CD14-positive monocyte (primary cell): ENCODE data around the gene GP9. TPM values are rescaled to one million over a fixed set of nuclear protein-coding genes. Genes with fewer than 3 reads are reported as not detected.

Experiments
- DNase-seq, 3 donors: peaks; one replicate each; pipeline ENCODE4 v3.0.0-alpha.2; 2011 to 2022
- H2AFZ ChIP-seq: 2 replicates; pipeline ENCODE4 v1.6.0; 2012; ENCODE audit warnings: mild to moderate bottlenecking, low read depth, low read length, inconsistent platforms; ENCODE audit not compliant: insufficient read depth, poor library complexity, severe bottlenecking
- H3K27ac ChIP-seq, 2 donors: 1 replicate in 1 of 2; 2 replicates in 1 of 2; pipeline ENCODE4 v1.5.1; 2012 to 2013; ENCODE audit warnings: low read length in 2 of 2, control low read depth in 1 of 2, inconsistent platforms in 1 of 2, low read depth in 1 of 2, mild to moderate bottlenecking in 1 of 2
- H3K27me3 ChIP-seq, 2 donors: one replicate each; pipeline versions ENCODE4 v1.6.0 to v1.6.1; 2011 to 2013; ENCODE audit warnings: low read length in 2 of 2; ENCODE audit not compliant: control insufficient read depth in 2 of 2, insufficient read depth in 2 of 2
- H3K36me3 ChIP-seq, 2 donors: replicated peaks in 1 of 2; 1 replicate in 1 of 2; 2 replicates in 1 of 2; pipeline versions ENCODE4 v1.5.1 to v1.6.1; 2012 to 2013; ENCODE audit warnings: low read length in 2 of 2, control low read depth in 1 of 2, inconsistent platforms in 1 of 2, mild to moderate bottlenecking in 1 of 2; ENCODE audit not compliant: insufficient read depth in 2 of 2, control insufficient read depth in 1 of 2
- H3K4me1 ChIP-seq, 2 donors: 1 replicate in 1 of 2; 2 replicates in 1 of 2; pipeline versions ENCODE4 v1.5.1 to v1.6.1; 2012 to 2013; ENCODE audit warnings: low read length in 2 of 2, control low read depth in 1 of 2, inconsistent platforms in 1 of 2, mild to moderate bottlenecking in 1 of 2, moderate library complexity in 1 of 2; ENCODE audit not compliant: insufficient read depth in 2 of 2, control insufficient read depth in 1 of 2
- H3K4me2 ChIP-seq: replicated peaks from 2 replicates; pipeline ENCODE3; 2012; ENCODE audit warnings: low read length, moderate library complexity, mild to moderate bottlenecking; ENCODE audit not compliant: poor library complexity, severe bottlenecking; ENCODE audit errors: extremely low read depth
- H3K4me3 ChIP-seq, 3 experiments: fragments of 200-600 bp in 1 of 3; sonication (generic) in 1 of 3; replicated peaks in 1 of 3; 1 replicate in 2 of 3; 2 replicates in 1 of 3; pipeline ENCODE4 v1.5.1; 2011 to 2013; ENCODE audit warnings: low read length in 3 of 3, mild to moderate bottlenecking in 3 of 3, control low read depth in 2 of 3, low read depth in 2 of 3, inconsistent platforms in 1 of 3, moderate library complexity in 1 of 3
- H3K79me2 ChIP-seq: 2 replicates; pipeline ENCODE4 v1.6.0; 2012; ENCODE audit warnings: mild to moderate bottlenecking, control low read depth, inconsistent platforms, low read length, moderate library complexity; ENCODE audit not compliant: insufficient read depth
- H3K9ac ChIP-seq: 2 replicates; pipeline ENCODE4 v1.6.0; 2017; ENCODE audit warnings: low read length, mild to moderate bottlenecking; ENCODE audit not compliant: insufficient read depth, poor library complexity, severe bottlenecking
- H3K9me3 ChIP-seq, 2 donors: replicated peaks in 1 of 2; 1 replicate in 1 of 2; 2 replicates in 1 of 2; pipeline versions ENCODE4 v1.5.1 to v1.6.1; 2012 to 2013; ENCODE audit warnings: low read length in 2 of 2, control low read depth in 1 of 2; ENCODE audit not compliant: control insufficient read depth in 1 of 2, insufficient read depth in 1 of 2
- H4K20me1 ChIP-seq: 2 replicates; pipeline ENCODE4 v1.6.0; 2012; ENCODE audit warnings: mild to moderate bottlenecking, low read length, control low read depth, moderate library complexity; ENCODE audit not compliant: insufficient read depth
- H3K27ac Mint-ChIP-seq, 7 donors: one replicate each; pipeline ENCODE4 v1.8.0; 2020; ENCODE audit warnings: mild to moderate bottlenecking in 7 of 7, mixed read lengths in 7 of 7, moderate library complexity in 6 of 7, inconsistent platforms in 2 of 7
- H3K27me3 Mint-ChIP-seq, 3 donors: one replicate each; pipeline ENCODE4 v1.8.0; 2021 to 2022; ENCODE audit warnings: low read depth in 3 of 3, mild to moderate bottlenecking in 3 of 3, mixed read lengths in 3 of 3, moderate library complexity in 3 of 3, inconsistent platforms in 1 of 3
- H3K36me3 Mint-ChIP-seq, 2 donors: one replicate each; pipeline ENCODE4 v1.8.0; 2020; ENCODE audit warnings: mixed read lengths in 2 of 2, inconsistent platforms in 1 of 2, mild to moderate bottlenecking in 1 of 2
- H3K4me1 Mint-ChIP-seq: one replicate; pipeline ENCODE4 v1.8.0; 2020; ENCODE audit warnings: mild to moderate bottlenecking, mixed read lengths
- H3K4me3 Mint-ChIP-seq, 2 donors: one replicate each; pipeline ENCODE4 v1.8.0; 2020; ENCODE audit warnings: mild to moderate bottlenecking in 2 of 2, mixed read lengths in 2 of 2, moderate library complexity in 1 of 2
- H3K9me3 Mint-ChIP-seq, 7 donors: one replicate each; pipeline ENCODE4 v1.8.0; 2020 to 2022; ENCODE audit warnings: mixed read lengths in 7 of 7, mild to moderate bottlenecking in 6 of 7, moderate library complexity in 6 of 7, inconsistent platforms in 2 of 7
- WGBS: methylation state at CpG from one replicate; pipeline ENCODE4 v1.1.5; 2013; ENCODE audit warnings: missing lambda C conversion rate; ENCODE audit not compliant: insufficient coverage; 5-methylcytosine and 5-hydroxymethylcytosine counted together
- intact Hi-C, 2 donors: fragments of 100-400 bp; cut with micrococcal nuclease; formaldehyde crosslinking; loops; one replicate each; pipeline versions ENCODE4 v1.15.0 to v1.15.1; 2023
- polyA plus RNA-seq, 3 donors: library from polyadenylated mRNA; depleted of rRNA in 1 of 3; unstranded in 2 of 3; stranded (reverse) in 1 of 3; fragments of 300-500 nt in 2 of 3; fragments of >200 nt in 1 of 3; fragmentation: Illumina TruSeq in 2 of 3; gene quantifications; 1 replicate in 2 of 3; 2 replicates in 1 of 3; pipeline ENCODE4 v1.2.3, GENCODE V29; 2012 to 2021
- TF ChIP-seq, protein P1 (sequence below): fragments of 200-600 bp; IDR thresholded peaks from one replicate; pipeline ENCODE4 v1.8.0; 2022; ENCODE audit warnings: antibody characterized with exemption, mild to moderate bottlenecking

The GP9 gene
- polyA plus RNA-seq, 3 donors: 0.74 to 2.7 TPM; not detected in 1

DNA sequence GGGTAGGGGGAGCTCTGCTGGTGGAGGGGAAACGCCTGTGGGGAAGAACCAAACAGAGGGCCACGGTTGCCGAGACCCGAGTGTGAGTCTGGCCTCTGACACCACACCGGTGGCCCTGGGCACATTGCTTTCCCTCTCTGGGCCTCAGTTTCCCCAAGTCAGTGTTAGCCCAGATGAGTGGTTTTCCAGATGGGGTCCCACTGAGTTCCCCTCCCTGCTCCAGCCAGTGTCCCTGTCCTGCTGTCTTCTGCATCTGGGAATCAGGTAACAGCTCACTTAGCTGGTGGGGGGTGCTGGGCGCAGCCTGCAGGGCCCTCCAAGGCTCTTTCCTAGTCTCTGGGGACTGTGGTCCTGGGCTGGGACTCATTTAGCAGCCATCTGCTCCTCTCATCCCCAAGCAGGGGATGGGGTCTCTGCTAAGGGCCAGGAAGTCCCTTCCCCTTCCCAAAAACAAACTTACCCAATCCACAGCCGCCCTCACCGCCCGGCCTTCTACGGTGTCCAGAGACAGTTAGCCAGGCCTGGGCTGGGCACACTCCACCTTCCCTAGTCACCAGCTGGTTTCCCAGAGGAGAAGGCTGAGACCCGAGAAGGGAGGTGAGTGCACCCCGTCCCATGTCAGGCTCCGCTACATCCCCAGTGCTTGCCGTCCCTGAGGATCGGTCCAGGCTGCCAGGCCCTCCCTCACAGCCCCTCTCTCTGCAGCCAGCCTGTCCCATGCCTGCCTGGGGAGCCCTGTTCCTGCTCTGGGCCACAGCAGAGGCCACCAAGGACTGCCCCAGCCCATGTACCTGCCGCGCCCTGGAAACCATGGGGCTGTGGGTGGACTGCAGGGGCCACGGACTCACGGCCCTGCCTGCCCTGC lies 676 bp downstream of the GP9 start:
- no peak overlapping the region for H3K4me3 ChIP-seq
- Mint-ChIP-seq H3K4me1 (peaks cover 12% of the 10 kb centered on the region), H3K36me3 (no peaks in the 10 kb centered on the region), H3K9me3 (peaks cover 0 to 2% (median 0%) of the 10 kb centered on the region in 7 donors), H3K27me3 (peaks cover 2 to 14% (median 3%) of the 10 kb centered on the region in 3 donors), H3K27ac (peak overlapping the region in 1 of 7 donors; percentile 45), H3K4me3 (no peak overlapping the region)
- no peaks in the 10 kb centered on the region for H4K20me1 ChIP-seq
- H3K4me1 ChIP-seq: peaks cover 6 to 8% of the 10 kb centered on the region in 2 donors
- peak overlapping the region; percentile 15 for H3K9ac ChIP-seq
- DNase-seq: no peak
- no peak overlapping the region for H3K27ac ChIP-seq
- H3K4me2 ChIP-seq: no peak overlapping the region
- TF ChIP-seq, protein P1, sequence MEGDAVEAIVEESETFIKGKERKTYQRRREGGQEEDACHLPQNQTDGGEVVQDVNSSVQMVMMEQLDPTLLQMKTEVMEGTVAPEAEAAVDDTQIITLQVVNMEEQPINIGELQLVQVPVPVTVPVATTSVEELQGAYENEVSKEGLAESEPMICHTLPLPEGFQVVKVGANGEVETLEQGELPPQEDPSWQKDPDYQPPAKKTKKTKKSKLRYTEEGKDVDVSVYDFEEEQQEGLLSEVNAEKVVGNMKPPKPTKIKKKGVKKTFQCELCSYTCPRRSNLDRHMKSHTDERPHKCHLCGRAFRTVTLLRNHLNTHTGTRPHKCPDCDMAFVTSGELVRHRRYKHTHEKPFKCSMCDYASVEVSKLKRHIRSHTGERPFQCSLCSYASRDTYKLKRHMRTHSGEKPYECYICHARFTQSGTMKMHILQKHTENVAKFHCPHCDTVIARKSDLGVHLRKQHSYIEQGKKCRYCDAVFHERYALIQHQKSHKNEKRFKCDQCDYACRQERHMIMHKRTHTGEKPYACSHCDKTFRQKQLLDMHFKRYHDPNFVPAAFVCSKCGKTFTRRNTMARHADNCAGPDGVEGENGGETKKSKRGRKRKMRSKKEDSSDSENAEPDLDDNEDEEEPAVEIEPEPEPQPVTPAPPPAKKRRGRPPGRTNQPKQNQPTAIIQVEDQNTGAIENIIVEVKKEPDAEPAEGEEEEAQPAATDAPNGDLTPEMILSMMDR: no peak
- 73% methylated on average over 19 of the region's 19 CpGs for WGBS
- H3K9me3 ChIP-seq: no peaks in the 10 kb centered on the region
- H3K36me3 ChIP-seq: no peaks in the 10 kb centered on the region
- H3K79me2 ChIP-seq: no peaks in the 10 kb centered on the region
- no peaks in the 10 kb centered on the region for H3K27me3 ChIP-seq
- peak overlapping the region; percentile 61 for H2AFZ ChIP-seq
- intact Hi-C loops: no loop called here

DNA sequence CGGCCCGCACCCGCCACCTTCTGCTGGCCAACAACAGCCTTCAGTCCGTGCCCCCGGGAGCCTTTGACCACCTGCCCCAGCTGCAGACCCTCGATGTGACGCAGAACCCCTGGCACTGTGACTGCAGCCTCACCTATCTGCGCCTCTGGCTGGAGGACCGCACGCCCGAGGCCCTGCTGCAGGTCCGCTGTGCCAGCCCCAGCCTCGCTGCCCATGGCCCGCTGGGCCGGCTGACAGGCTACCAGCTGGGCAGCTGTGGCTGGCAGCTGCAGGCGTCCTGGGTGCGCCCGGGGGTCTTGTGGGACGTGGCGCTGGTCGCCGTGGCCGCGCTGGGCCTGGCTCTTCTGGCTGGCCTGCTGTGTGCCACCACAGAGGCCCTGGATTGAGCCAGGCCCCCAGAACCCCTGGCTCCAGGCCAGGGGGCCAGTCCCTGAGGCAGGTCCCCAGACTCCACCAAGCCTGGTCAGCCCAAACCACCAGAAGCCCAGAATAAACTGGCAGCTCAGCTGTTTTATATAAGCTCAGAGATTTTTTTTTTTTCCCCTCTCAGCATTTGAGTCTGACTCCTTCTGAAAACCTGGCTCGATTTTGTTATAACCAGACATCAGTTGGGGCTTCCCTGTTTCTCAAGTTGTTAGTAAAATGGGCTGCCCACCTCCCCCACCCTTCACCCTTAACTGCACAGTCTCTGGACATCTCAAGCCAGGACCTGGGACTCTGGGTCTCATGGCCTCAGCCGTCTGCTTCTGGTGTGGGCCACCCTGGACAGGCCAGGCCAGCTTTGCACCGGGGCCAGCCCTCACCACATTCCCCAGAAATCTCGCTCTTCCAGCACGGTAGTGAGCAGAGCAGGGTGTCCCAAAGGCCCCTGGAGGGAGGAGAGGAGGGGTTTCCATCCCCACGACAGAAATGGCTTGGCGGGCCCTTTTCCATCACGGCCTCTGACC lies 1.6 kb downstream of the GP9 start:
- H3K27ac ChIP-seq: no peak overlapping the region
- H3K9ac ChIP-seq: no peak overlapping the region
- H3K4me1 ChIP-seq: peaks cover 6 to 8% of the 10 kb centered on the region in 2 donors
- WGBS: 90% methylated on average over 29 of the region's 32 CpGs
- no peak overlapping the region for H3K4me2 ChIP-seq
- H3K27me3 ChIP-seq: no peaks in the 10 kb centered on the region
- H3K4me1 Mint-ChIP-seq: peaks cover 12% of the 10 kb centered on the region
- H3K4me3 Mint-ChIP-seq: no peak overlapping the region
- H3K27me3 Mint-ChIP-seq: peaks cover 2 to 11% (median 2%) of the 10 kb centered on the region in 3 donors
- intact Hi-C loops: no loop called here
- TF ChIP-seq, protein P1: no peak
- no peaks in the 10 kb centered on the region for H3K9me3 ChIP-seq
- no peak for DNase-seq
- no peak overlapping the region for H2AFZ ChIP-seq
- H3K9me3 Mint-ChIP-seq: peaks cover 0 to 2% (median 0%) of the 10 kb centered on the region in 7 donors
- H3K4me3 ChIP-seq: no peak overlapping the region
- no peak overlapping the region for H3K27ac Mint-ChIP-seq
- no peaks in the 10 kb centered on the region for H3K79me2 ChIP-seq
- no peaks in the 10 kb centered on the region for H4K20me1 ChIP-seq
- no peaks in the 10 kb centered on the region for H3K36me3 Mint-ChIP-seq
- no peaks in the 10 kb centered on the region for H3K36me3 ChIP-seq
